GM18517 (cell line): ENCODE results near the gene TTC28.

Experiments used
- ATAC-seq: cut with Tn5 transposase; IDR thresholded peaks from one replicate; pipeline ENCODE4 v1.9.1; 2021; ENCODE audit warnings: mild to moderate bottlenecking, moderate library complexity; ENCODE audit not compliant: unreplicated experiment

Gene TTC28

DNA sequence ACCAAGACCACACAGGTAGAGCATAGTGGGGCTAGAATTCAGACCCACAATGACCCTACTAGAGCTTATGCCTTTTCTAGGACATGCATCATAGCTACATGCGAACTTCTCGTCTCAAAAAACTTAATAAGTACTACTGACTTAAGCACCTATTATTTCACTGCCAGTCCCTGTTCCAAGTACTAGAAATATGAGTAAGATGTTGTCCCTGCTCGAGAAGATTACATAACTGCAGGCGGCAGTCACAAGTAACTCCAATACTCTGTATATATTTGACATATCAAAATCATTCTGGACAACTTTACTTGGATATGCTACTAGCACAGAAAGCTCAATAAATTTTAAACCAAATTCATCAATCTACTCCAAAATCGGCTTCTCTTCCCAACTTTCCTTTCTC lies 235.0 kb downstream of the TTC28 start:
- ATAC-seq: no peak

DNA sequence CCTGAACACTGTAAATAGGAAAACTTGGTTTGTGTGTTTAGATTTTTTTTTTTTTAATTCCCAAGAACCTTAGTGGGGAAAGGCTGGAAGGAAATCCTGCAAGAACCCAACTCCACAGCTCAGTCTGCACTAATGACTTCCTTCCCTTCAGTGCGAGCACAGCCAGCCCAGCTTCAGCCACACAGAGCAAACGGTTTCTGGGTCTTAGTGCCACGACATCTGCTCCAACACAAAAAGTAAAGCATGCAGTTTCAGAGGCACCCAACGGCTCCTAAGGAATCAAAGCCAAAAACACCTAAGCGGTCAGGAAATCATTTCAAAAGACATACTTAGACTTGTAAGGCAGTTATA lies 236.1 kb downstream of the TTC28 start:
- no peak for ATAC-seq

DNA sequence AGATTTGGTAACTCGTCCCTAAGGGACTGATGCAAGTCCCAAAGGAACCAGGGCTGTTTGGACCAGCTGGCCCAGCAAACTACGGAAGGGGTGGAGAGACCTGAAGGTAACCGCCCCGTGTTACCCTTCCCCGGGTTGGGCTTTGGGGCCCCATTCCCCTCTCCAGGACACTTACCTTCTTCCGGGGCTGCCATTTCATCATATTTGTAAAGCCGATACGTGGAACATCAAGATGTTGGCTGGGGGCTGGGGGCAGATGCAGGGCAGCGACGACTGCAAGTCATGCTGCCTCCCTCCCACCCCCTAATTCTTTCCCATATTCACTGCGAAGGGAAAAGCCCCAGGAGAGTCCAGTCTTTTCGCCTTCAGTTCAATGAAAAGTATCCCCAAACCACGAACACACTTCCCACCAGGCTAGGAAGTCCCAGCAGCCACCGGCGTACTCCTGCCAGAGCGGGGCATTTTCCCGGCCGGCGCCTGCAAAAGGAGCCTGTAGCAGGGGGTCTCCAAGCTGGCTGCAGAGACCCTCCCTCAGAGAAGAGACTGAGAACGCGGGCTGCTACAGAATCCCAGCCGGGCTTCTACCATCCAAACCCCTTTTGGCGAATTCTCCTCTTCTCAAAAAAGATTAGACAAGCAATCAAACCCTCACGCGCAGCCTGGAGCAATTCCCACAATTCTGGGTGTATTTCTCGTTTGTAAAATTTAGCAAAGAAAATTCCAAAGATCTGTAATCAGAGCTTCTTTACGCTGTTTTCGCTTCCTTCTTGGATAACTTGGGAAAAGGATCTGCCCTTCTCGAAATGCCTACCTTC lies 236.7 kb downstream of the TTC28 start:
- ATAC-seq: no peak

DNA sequence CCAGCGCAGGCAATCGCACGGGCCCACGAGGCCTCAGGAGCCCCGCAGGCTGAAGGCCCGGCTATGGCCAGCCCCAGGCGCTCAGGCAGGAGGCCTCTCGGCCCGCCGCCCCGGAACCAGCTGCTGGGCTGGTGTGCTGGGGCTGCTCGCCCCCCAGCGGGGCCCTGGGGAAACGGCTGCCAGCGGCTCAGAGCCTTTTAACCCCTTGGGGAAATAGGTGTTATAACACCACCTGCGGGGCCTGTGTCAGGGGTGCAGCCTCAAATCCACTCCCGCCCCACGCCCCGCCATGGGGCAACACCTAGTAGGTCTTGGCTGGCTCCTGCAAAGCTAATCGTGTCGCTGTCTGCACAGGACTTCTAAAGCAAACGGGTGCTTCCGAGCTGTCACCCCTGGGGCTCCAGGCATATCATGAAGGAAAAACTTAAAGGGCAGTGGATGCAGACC lies 237.4 kb downstream of the TTC28 start:
- ATAC-seq: no peak

DNA sequence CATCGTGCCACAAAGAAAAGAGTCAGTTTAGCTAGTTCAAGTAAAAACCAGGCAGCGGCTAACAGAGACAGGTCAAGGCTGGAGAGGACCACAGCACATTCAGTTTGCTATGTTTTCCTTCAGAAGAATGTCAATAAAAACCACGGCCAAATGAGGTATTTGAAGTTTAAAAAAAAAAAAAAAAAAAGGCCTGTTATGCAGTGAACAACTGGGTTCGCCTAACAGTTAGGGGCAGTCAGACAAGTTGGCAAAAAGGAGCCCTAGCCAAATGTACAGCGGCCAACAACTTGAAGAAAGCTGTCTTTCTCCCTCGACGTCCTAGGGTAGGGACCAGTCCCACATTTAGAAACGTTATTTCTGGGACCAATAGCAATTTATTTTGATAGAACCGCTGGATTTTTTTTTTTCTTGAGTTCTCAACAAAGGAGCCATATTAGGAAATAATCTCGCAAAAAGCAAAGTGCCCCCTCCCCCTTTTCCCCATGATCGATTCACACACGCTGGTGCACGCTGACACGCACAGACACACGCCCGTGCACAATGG lies 237.8 kb downstream of the TTC28 start:
- no peak for ATAC-seq

DNA sequence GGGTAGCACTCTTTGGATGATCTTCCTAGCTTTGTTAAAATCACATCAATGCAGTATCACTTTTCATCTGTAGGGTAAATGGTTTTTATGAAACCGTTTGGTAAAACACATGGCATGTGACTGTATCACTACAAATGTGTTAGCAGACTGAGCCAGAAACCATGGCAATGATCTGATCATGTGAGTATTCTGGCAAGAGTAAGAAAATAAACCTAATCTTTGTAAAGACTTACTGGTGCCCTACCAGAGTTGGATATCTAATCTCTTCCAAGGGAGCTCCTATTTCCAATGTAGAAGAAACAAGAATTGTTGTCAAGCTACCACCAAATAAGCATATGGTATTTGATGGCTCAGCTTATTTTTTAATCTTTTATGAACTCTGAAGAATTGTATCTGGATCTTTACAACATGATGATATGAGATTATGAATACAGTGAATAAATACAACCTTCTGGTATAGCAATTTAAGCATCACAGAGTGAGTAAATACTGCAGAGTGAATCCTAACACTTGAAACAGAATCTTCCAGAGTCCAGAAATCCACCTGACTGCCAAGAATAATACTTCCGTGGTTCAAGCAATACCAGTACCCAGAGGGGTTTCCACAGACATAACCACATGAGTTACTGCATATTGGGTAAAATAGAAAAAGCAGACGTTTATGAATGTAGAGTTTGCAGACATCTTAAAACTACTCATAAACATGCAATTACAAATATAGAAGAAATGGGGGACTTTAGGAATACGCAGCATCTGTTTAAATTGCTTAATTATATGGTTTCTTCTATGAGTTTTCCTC lies 238.8 kb downstream of the TTC28 start:
- no peak for ATAC-seq

DNA sequence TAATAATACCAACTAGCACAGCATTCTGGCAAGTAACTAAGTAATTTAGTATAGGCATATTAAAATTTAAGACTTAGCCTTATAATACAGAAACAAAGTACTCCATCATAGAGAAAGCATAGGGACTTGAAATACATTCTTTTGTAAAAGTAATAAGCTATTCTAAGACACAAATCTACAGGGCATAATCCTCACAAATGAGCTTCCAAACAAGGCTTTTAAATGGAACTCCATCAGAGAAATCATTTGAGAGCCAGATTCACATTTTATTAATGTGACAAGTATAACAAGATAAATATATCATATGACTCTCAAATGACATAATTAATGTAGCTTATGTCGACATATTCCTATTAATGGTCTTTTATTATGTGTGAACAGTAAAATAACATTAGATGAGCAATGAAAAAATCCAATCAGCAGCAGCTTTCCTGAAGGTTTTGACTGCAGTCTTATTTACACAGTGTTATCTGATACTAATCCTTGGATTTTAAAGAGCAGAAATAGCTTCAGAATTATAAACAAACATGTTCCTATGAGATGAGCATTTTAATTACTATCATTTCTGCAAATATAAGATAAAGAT lies 241.4 kb downstream of the TTC28 start:
- ATAC-seq: no peak

DNA sequence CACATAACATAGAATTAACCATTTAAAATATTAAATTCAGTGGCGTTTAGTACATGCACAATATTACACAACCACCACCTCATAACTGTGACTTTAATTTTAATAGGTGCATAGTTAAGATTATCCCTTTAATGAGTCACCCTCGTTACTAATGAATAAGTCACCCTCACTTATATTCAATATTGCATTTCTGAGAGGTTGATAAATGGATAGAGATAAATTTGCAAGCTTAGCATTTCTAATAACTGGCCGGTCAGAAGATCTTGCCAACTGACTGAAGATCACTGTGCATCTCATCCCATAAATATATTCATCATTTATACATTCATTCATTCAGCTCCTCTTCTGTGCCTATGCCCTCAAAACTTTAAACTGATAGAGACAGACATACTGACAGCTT lies 243.7 kb downstream of the TTC28 start:
- ATAC-seq: no peak

DNA sequence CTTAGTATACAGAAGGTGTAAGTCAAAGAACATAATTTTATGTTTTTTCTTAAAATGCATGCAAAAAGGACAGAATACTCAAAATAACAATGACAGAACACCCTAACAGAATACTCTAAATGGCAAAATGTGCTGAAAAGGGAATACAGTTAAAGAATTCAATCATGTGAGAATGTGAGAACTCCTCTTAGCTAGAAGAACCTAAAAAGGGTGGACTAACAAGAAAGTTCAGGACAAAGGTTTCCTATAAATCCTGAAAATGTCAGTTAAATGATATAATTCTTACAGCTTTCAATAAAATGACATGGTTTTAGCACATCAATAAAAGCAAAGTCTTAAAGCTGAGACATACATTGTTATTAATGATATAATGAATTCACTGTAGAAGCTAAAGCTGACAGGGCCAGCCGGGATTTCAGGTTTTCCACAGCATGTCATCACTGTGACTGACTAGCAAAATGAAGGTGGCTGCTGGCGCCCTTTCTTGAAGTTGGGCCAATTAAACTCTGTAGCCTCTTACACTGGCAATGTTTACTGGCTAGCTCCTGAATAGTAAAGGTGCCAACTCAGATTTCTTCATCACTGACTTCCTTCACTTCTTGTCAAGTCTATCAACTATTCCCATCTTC lies 244.4 kb downstream of the TTC28 start:
- no peak for ATAC-seq

DNA sequence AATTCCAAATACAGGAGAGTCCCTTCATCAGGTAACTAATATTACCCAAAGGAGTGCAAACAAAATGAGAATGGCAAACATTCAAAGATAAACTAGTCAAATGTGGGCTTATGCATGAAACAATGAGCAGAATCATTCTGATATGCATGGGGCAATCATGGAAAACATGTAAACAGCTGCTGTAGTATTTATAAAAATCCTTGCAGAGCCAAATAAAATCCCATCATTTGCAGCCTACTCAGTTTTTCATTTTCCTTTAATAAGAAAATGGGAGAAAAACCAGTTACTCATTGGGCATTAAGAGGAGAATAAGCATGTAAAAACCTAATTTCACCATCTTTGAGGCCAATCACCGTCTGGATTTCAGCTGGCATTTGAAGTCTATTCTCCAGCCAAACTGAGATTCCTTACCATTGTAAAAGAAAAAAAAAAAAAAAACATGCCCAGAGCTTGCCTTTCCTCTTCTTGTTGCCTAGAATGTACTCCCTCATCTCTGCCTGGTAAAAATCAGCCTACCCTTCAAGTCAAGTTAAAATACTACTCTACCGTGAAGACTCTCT lies 249.1 kb downstream of the TTC28 start:
- ATAC-seq: no peak

DNA sequence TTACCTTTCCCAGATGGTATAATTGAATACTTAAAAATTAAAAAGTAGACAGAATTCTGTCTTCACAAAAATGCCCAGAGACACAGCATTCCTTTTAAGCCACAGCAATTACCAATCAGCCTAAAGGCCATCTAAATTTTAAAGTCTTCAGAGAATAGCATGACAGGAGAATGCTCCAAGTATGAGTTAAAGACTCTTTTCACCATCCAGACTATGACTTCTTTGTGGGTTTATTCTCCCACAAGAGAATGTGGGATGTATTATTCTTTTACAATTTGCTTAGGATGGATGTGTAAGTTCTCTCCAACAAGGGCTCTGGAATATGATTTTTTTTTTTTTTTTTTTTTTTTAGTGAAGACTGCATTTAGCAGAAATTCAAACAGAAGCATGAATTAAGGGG lies 249.9 kb downstream of the TTC28 start:
- ATAC-seq: no peak

DNA sequence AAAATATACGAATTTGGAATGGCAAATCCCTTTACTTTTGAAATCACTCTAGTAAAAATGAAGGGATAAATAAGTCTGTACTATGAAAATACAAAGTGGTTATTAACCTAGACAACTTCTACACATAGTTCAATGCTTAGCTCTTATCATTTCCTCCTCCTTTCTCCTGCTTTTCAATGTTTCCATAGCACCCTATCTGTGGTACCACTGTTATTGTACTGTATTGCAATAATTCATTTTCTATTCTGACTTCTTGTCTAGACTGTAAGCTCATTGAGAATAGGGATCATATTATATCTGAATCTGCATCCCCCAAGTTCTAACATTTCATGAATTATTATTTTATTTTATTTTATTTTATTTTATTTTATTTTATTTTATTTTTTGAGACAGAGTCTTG lies 251.4 kb downstream of the TTC28 start:
- ATAC-seq: no peak

DNA sequence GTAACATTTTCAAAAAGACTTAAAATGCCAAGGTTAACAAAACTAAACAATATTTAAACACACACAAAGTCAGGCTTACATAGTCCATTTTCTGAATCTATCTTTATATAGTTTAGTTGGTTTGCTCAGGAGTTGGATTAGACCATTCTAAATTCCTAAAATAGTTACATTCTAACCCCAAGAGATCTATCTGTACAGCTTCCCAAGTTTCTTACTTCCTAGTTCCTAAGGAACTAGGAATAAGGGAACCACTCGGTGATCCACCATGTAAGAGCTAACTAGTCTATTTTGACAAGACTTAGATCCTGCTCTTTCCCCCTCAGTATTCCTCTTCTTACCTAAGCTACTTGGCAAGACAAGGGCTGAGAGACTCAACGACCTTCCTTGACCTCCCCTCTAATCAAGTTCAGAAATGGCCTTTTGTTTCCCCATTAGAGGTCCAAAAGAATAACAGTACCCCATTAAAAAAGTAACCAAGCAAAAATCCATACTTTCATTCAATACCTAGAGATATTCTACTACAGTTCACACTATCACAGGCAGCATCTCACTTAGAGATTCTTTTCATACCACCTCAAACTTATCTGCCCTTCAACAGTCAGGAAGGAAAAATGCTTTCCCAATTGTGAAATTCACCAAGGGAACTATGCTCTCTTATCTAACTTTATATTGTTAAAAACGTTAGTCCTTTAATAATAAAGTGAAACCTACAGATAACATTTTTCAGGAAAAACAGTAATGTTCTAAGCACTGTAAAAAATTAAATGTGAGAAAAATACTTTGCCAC lies 253.1 kb downstream of the TTC28 start:
- no peak for ATAC-seq

DNA sequence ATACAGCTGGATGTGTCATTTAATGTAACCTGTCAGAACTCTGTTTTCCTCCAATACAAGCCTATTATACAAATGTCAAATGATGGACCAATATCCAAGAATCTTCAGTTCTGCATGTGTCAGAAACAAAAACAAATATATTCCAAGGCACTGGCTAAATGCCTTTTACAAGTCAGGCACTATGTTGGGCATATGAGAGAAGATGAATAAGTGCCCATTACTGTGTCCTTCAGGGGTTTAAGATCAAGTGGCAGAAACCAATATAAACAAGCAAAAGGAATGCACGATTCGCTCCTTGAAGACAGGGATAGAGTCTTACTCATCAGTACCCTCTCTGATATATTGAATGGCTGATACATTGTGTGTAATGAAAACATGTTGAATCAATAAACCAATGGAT lies 254.4 kb downstream of the TTC28 start:
- no peak for ATAC-seq

DNA sequence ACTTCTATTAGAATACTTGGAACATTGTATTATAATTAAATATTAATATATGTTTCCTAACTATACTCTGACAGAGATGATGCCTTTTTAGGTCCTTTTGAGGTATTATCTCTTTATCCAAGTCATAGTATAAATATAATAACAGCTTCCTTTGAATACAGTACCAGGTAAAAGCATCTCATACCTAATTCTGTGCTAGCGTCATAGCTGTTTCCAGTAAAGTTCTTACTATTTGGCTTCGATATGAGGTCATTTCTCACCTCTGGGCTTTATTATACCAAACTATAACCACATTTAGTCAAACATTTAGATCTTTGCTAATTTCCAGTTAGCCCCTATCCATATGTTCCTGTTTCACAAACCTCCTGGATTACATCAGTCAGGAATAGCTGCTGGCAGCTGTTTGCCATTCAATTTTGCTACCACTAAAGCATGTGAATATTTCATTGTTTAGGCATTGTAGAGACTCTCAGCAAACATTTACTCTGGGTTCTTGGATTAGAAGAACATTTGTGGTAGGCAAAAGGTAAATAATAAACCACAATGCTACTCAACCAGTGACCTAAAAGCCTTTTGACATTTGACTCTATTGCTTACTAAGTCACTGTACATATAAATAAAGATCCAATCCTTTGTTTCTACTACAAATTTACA lies 255.1 kb downstream of the TTC28 start:
- no peak for ATAC-seq

DNA sequence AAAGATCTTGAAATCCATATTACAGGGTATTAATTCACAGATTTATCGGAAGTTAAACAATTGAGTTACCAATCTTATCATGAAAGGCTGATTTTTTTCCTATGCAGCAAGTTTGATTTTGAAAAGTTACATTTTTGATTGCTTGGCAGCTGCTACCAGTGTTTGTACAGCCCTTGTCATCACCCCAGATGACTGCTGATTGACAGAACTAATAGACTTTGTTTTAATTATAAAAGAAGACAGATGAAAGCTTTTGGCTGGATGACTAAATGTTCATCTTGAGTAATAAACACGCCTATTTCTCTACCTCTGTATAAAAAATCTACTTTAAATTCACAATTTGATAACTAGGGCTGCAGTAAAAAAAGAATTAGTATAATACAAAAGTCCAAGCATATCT lies 259.7 kb downstream of the TTC28 start:
- ATAC-seq: no peak

DNA sequence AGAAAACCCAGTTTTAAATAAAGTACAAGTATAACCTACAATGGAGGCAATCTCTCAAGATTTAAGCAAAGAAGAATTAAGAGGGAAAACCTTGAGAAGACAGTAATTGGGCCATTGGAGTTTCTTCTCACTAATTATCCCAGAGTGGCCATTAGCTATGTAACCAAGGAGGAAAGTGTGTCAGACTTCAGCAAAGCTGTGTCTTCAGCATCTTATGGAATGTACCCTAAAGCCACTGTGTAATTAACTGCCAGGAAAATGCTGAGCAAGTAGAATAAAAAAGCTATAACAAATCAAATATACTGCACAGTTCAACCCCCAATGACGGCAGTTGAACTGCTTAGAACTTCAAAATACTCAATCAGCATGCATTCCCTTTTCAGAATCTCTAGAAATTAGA lies 261.6 kb downstream of the TTC28 start:
- ATAC-seq: no peak

DNA sequence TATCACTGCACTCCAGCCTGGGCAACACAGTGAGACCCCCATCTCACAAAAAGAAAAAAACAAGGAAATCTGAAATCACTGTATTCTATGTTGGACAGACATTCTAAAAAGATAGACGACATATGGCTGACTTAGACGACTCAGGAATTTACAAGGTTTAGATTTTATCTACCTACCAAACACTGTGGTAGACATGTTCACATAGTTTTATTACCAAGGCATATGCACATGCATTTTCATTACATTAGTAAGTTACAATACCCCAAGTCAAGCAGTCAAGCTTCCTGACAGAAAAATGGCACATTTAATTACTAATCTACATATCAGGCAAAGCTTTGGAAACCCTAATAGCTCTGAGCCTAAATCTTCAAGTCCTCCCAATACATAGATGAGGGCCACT lies 262.2 kb downstream of the TTC28 start:
- ATAC-seq: no peak

DNA sequence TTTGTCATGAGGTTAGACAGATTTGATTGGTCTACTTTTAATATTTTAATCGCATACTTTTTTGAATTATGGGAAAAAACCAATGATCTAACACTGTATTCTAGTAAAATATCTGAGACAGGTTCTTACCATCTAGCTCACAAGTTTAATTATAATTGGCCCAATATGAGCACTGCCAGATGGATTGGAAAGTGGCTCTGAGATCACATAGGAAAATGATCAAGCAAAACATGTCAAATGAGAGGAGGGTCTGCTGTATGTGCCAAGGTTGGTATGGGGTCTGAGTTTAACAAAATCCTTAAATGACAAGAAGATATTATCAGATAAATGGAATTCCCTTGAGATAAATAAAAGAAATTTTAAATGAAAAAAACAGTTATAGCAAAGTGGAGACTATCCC lies 264.7 kb downstream of the TTC28 start:
- no peak for ATAC-seq
